HG03575 (cell line): ENCODE results near the gene DOCK10.

Experiments
- ATAC-seq: cut with Tn5 transposase; IDR thresholded peaks from one replicate; pipeline ENCODE4 v1.9.1; 2021; ENCODE audit not compliant: unreplicated experiment, insufficient number of reproducible peaks, low FRiP score; ENCODE audit errors: extremely low read depth

Gene DOCK10

GRCh38 chr2:224831530-224831929 lies 210.7 kb downstream of the DOCK10 start:
- ATAC-seq: no peak

- no peak for ATAC-seq
Observed at GRCh38 chr2:224820283-224820991, 221.8 kb downstream of the DOCK10 start.

GRCh38 chr2:224819075-224819474 lies 223.2 kb downstream of the DOCK10 start:
- ATAC-seq: no peak

GRCh38 chr2:224817676-224818075 lies 224.6 kb downstream of the DOCK10 start:
- no peak for ATAC-seq

GRCh38 chr2:224816816-224817215 lies 225.5 kb downstream of the DOCK10 start:
- ATAC-seq: no peak

- no peak for ATAC-seq
Observed at GRCh38 chr2:224813578-224813977, 228.7 kb downstream of the DOCK10 start.

- no peak for ATAC-seq
Observed at GRCh38 chr2:224807153-224807964, 234.9 kb downstream of the DOCK10 start.

GRCh38 chr2:224803930-224804329 lies 238.3 kb downstream of the DOCK10 start:
- ATAC-seq: no peak

GRCh38 chr2:224802407-224802806 lies 239.9 kb downstream of the DOCK10 start:
- ATAC-seq: no peak

GRCh38 chr2:224801360-224801759 lies 240.9 kb downstream of the DOCK10 start:
- no peak for ATAC-seq

GRCh38 chr2:224799691-224800090 lies 242.6 kb downstream of the DOCK10 start:
- ATAC-seq: no peak

- ATAC-seq: no peak
Observed at GRCh38 chr2:224798180-224798579, 244.1 kb downstream of the DOCK10 start.

GRCh38 chr2:224796695-224797305 lies 245.5 kb downstream of the DOCK10 start:
- no peak for ATAC-seq

GRCh38 chr2:224793946-224794345 lies 248.3 kb downstream of the DOCK10 start:
- no peak for ATAC-seq

- ATAC-seq: no peak
Observed at GRCh38 chr2:224786848-224787247, 255.4 kb downstream of the DOCK10 start.

GRCh38 chr2:224781400-224781799 lies 260.9 kb downstream of the DOCK10 start:
- no peak for ATAC-seq

GRCh38 chr2:224780823-224781222 lies 261.4 kb downstream of the DOCK10 start:
- no peak for ATAC-seq

- no peak for ATAC-seq
Observed at GRCh38 chr2:224780106-224780505, 262.2 kb downstream of the DOCK10 start.

- ATAC-seq: peak; percentile 69
Observed at GRCh38 chr2:224778474-224778877, 263.8 kb downstream of the DOCK10 start.

- ATAC-seq: no peak
Observed at GRCh38 chr2:224777559-224777930, 264.7 kb downstream of the DOCK10 start.
